PC-3 (cell line): ENCODE measurements around the gene ITGA4. TPM values are rescaled to one million over a fixed set of nuclear protein-coding genes. Genes with fewer than 3 reads are reported as not detected.

Experiments
- ATAC-seq: fragments of 200-7000 bp; cut with Tn5 transposase; 2 replicates; pipeline ENCODE4 v1.9.1; 2020; ENCODE audit warnings: mild to moderate bottlenecking, moderate library complexity
- BruUV-seq: library from RNA; stranded (reverse); fragments of 400-500 nt; replicated peaks from 2 replicates; lab custom pipeline; 2021; lab: Mats Ljungman, UMichigan
- CTCF ChIA-PET: fragments of 300-600 bp; sonication (Branson Sonifier 250); formaldehyde crosslinking; loops from one replicate; lab custom pipeline; 2022; ENCODE audit warnings: antibody characterized with exemption; lab: Charles Lee
- POLR2A ChIA-PET: fragments of 300-600 bp; sonication (Branson Sonifier 250); formaldehyde crosslinking; loops from one replicate; lab custom pipeline; 2022; ENCODE audit warnings: antibody characterized with exemption; ENCODE audit not compliant: unreplicated experiment; lab: Charles Lee
- DNase-seq: peaks from one replicate; pipeline ENCODE4 v3.0.0-alpha.2; 2015
- H2AFZ ChIP-seq: fragments of 300-600 bp; sonication (generic); 2 replicates; pipeline ENCODE4 v1.6.0; 2016; ENCODE audit warnings: antibody characterized with exemption, low read length
- H3F3A ChIP-seq: fragments of 300-600 bp; sonication (generic); one replicate; pipeline ENCODE4 v1.6.0; 2017; ENCODE audit warnings: antibody characterized with exemption, low read length, control low read depth, mild to moderate bottlenecking; ENCODE audit not compliant: unreplicated experiment
- H3K27ac ChIP-seq: fragments of 300-600 bp; sonication (generic); 2 replicates; pipeline ENCODE4 v1.5.1; 2016; ENCODE audit warnings: mild to moderate bottlenecking, low read length
- H3K27me3 ChIP-seq: fragments of 300-600 bp; sonication (generic); 2 replicates; pipeline ENCODE4 v1.6.1; 2016; ENCODE audit warnings: low read length, mixed read lengths
- H3K36me3 ChIP-seq: fragments of 300-600 bp; sonication (generic); 2 replicates; pipeline ENCODE4 v1.6.1; 2016; ENCODE audit warnings: low read depth, mixed run types, low read length, mixed read lengths
- H3K4me1 ChIP-seq: fragments of 300-600 bp; sonication (generic); 2 replicates; pipeline ENCODE4 v1.5.1; 2016; ENCODE audit warnings: low read length; ENCODE audit not compliant: insufficient read depth
- H3K4me2 ChIP-seq: fragments of 300-600 bp; sonication (generic); 2 replicates; pipeline ENCODE4 v1.6.0; 2016; ENCODE audit warnings: low read length
- H3K4me3 ChIP-seq: fragments of 300-600 bp; sonication (generic); 2 replicates; pipeline ENCODE4 v1.5.1; 2016; ENCODE audit warnings: mild to moderate bottlenecking, low read length, mixed read lengths
- H3K79me2 ChIP-seq: fragments of 300-600 bp; sonication (generic); 2 replicates; pipeline ENCODE4 v1.6.1; 2017; ENCODE audit warnings: low read length, mixed read lengths
- H3K9ac ChIP-seq: fragments of 300-600 bp; sonication (generic); 2 replicates; pipeline ENCODE4 v1.6.0; 2016; ENCODE audit warnings: mild to moderate bottlenecking, low read length
- H3K9me2 ChIP-seq: fragments of 300-600 bp; sonication (generic); replicated peaks from 2 replicates; pipeline ENCODE4 v1.6.1; 2016; ENCODE audit warnings: mixed run types, low read length, mixed read lengths
- H3K9me3 ChIP-seq: fragments of 300-600 bp; sonication (generic); 2 replicates; pipeline ENCODE4 v1.6.1; 2016; ENCODE audit warnings: low read length, mixed read lengths
- H4K20me1 ChIP-seq: fragments of 300-600 bp; sonication (generic); 2 replicates; pipeline ENCODE4 v1.6.1; 2016; ENCODE audit warnings: low read length, mixed read lengths
- CTCF ChIP-seq: fragments of 300-600 bp; sonication (generic); conservative IDR thresholded peaks from 2 replicates; pipeline ENCODE4 v1.5.1; 2017; ENCODE audit warnings: antibody characterized with exemption, low read depth, mild to moderate bottlenecking, low read length
- EZH2 ChIP-seq: fragments of 300-600 bp; sonication (generic); IDR thresholded peaks from one replicate; pipeline ENCODE4 v1.6.1; 2017; ENCODE audit warnings: antibody characterized with exemption, mild to moderate bottlenecking, low read length; ENCODE audit not compliant: unreplicated experiment
- EZH2phosphoT487 ChIP-seq: fragments of 300-600 bp; sonication (generic); IDR thresholded peaks from 2 replicates; pipeline ENCODE4 v1.6.1; 2018; ENCODE audit warnings: mild to moderate bottlenecking, antibody characterized with exemption, low read length, borderline replicate concordance
- intact Hi-C: fragments of 100-400 bp; cut with micrococcal nuclease; formaldehyde crosslinking; loops from 2 replicates; pipeline ENCODE4 v1.9.0; 2023
- total RNA-seq: library from RNA; depleted of rRNA; stranded (reverse); fragments of >200 nt; gene quantifications from 2 replicates; pipeline ENCODE4 v1.2.3, GENCODE V29; 2014

The ITGA4 gene
- total RNA-seq, 1 experiment from 2014 or later, result 1.0 TPM

- POLR2A ChIA-PET, result no interaction called here
- no TSS peak for BruUV-seq
- Histone ChIP-seq H3K9ac (no peak overlapping the region), H3K79me2 (no peaks in the 10 kb centered on the region), H3F3A (no peaks in the 10 kb centered on the region), H4K20me1 (no peaks in the 10 kb centered on the region), H3K36me3 (no peaks in the 10 kb centered on the region), H3K4me2 (no peak overlapping the region), H3K9me3 (no peaks in the 10 kb centered on the region), H3K27me3 (no peaks in the 10 kb centered on the region), H3K9me2 (no peaks in the 10 kb centered on the region), H3K4me1 (0 out of 2 replicates have a peak, but pooled peaks cover 7% of the 10 kb centered on the region), H2AFZ (no peak overlapping the region), H3K27ac (no peak overlapping the region), H3K4me3 (no peak overlapping the region)
- ATAC-seq (no peak), DNase-seq (no peak)
- intact Hi-C loops, result loop anchor here (10.0 kb wide), 1 partner anchor 328 kb away; no protein-coding TSS in a partner anchor
- TF ChIP-seq CTCF (no peak), EZH2 (no peak), EZH2phosphoT487 (no peak)
- CTCF ChIA-PET, result no interaction called here
These were observed 119.2 kb downstream of the ITGA4 start for GRCh38 chr2:181576431-181576830.

DNA sequence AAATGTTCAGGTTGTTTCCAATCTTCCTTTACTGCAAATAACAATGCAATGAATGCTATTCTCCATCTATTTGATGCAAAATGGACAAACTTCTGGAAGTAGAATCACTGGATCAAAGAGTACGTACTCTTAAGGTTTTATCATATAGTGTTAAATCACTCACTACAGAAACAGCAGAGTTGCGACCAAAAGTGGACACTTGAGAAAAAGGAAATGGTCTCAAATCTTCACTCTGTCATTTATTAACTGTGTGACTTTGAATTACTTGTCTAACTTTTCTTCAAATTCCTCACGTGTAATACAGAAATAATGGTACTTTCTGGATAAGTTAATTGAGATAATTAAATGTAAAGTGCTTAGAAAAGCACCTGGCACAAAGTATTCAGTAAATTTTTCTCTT, 121.6 kb downstream of the ITGA4 start:
- H3K9me3 ChIP-seq, result no peaks in the 10 kb centered on the region
- no peak overlapping the region for H3K9ac ChIP-seq
- DNase-seq (no peak), ATAC-seq (no peak)
- ChIA-PET POLR2A (no interaction called here), CTCF (no interaction called here)
- no peaks in the 10 kb centered on the region for H3K9me2 ChIP-seq
- BruUV-seq, result no TSS peak
- H3F3A ChIP-seq, result no peaks in the 10 kb centered on the region
- H3K4me3 ChIP-seq, result no peak overlapping the region
- no peak overlapping the region for H3K4me2 ChIP-seq
- TF ChIP-seq EZH2phosphoT487, result no peak
- no peak for TF ChIP-seq EZH2
- TF ChIP-seq CTCF, result no peak
- no peaks in the 10 kb centered on the region for H4K20me1 ChIP-seq
- no peaks in the 10 kb centered on the region for H3K36me3 ChIP-seq
- no peak overlapping the region for H2AFZ ChIP-seq
- H3K27ac ChIP-seq, result no peak overlapping the region
- intact Hi-C loops, result loop anchor here (10.0 kb wide), 1 partner anchor 326 kb away; no protein-coding TSS in a partner anchor
- H3K4me1 ChIP-seq, result 0 out of 2 replicates have a peak, but pooled peaks cover 7% of the 10 kb centered on the region
- H3K27me3 ChIP-seq, result no peaks in the 10 kb centered on the region
- H3K79me2 ChIP-seq, result no peaks in the 10 kb centered on the region

GRCh38 chr2:181581534-181581933, 124.3 kb downstream of the ITGA4 start:
- POLR2A ChIA-PET, result no interaction called here
- CTCF ChIA-PET, result no interaction called here
- intact Hi-C loops, result no loop called here

More at GRCh38 chr2:181581534-181581933, 124.3 kb downstream of the ITGA4 start:
- no TSS peak for BruUV-seq
- ATAC-seq (no peak), DNase-seq (peak; percentile 15)
- H3K36me3 ChIP-seq, result no peaks in the 10 kb centered on the region
- no peaks in the 10 kb centered on the region for H3K79me2 ChIP-seq
- no peak overlapping the region for H3K4me2 ChIP-seq
- H3K9ac ChIP-seq, result no peak overlapping the region
- no peaks in the 10 kb centered on the region for H4K20me1 ChIP-seq
- H3K4me1 ChIP-seq, result no peaks in the 10 kb centered on the region
- no peak overlapping the region for H3K27ac ChIP-seq
- peak; percentile 51 for TF ChIP-seq CTCF
- no peak for TF ChIP-seq EZH2phosphoT487
- TF ChIP-seq EZH2, result no peak
- no peak overlapping the region for H2AFZ ChIP-seq
- H3K27me3 ChIP-seq, result no peaks in the 10 kb centered on the region
- H3K9me3 ChIP-seq, result no peaks in the 10 kb centered on the region
- no peak overlapping the region for H3K4me3 ChIP-seq
- H3K9me2 ChIP-seq, result no peaks in the 10 kb centered on the region
- no peaks in the 10 kb centered on the region for H3F3A ChIP-seq
